ENCODE data around the gene PTGES.
"Not testable (repeated sequence)": the region's sequence is repeated elsewhere in the genome, so short reads cannot be mapped to it uniquely, and the experiment has no call there.

PTGES gene

DNA sequence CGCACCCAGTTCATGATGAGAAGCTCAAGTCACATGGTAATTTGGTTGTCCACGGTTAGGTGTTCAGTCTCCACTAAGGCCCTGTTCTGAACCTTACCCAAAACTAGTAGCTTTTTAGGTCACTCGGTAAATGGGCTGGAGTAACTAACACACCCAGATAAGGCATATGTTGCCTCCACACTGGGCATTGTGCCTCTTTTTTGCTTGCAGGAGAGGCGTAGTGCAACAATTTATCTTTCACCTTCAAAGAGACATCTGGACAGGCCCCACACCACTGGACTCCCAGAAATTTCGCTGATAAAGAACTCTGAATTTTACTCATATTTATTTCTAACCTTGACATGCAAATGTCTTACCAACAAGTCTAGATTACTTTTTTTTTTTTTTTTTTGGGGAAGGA, 16.8 kb upstream of the PTGES start:
- FAIRE-seq: no peak

DNA sequence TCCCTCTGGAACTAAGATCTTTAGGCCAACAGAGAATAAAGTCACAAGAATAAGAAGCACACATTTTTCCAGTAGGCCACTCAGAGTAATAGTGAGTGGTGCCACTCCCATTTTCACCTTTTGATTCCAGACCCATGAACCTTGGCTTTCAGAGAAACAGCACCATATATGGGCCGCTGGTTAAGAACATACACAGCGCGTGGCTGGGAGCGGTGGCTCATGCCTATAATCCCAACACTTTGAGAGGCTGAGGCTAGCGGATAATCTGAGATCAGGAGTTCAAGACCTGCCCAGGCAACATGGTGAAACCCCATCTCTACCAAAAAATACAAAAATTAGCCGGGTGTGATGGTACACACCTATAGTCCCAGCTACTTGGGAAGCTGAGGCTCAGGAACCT, 15.6 kb upstream of the PTGES start:
- no peak for FAIRE-seq

DNA sequence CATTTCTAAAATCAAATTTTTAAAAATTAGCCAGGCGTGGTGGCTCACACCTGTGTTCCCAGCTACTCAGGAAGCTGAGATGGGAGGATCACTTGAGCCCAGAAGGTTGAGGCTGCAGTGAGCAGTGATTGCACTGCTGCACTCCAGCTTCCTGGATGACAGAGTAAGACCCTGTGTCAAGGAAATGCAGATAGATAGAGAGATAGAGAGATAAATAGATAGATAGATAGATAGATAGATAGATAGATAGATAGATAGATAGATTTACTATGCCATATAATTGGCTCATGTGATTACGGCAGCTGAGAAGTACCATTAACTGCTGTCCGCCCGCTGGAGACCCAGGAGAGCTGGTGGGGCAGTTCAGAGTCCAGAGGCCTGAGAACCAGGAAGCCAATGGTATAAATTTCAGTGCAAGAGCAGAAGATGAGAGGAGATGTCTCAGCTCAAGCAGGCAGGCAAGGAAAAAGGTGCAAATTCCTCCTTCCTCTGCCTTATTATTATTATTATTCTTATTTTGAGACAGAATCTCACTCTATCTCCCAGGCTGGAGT, 13.0 kb upstream of the PTGES start:
- FAIRE-seq: no peak

DNA sequence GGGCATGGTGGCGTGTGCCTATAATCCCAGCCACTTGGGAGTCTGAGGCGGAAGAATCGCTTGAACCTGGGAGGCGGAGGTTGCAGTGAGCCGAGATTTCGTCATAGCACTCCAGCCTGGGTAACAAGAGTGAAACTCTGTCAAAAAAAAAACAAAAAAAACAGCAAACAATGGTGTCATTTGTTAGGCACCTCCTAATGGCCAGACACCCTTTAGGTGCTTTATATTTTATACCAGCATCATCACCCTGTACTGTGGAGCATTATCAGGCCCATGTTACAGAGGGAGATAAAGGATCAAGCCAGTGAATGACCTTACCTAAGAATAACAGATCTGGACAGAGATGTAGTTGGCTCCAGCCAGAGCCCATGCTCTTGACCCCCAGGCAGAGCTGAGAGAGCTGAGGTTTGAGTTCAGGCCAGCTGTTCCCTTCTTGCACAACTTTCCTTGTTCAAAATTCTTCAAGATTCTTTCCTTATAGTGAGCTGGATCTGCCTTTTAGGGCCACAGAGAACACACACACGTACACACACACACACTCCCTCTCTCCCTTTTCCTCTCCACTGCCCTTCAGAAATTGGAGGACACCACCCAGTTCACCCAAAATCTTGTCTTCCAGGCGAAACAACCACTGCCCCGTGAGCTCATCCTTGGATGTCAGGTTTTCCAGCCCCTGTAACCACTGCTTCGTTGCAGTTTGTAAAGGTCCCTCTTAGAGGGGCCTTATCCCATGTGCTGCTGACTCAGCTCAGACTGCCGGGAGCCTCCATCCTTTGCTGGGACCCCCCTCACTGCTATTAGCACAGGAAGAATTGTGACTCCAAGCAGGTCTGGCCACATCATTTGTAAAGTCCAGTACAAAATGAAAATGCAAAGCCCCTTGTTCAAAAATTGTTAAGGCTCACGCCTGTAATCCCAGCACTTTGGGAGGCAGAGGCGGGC, 10.4 kb upstream of the PTGES start:
- FAIRE-seq: no peak

DNA sequence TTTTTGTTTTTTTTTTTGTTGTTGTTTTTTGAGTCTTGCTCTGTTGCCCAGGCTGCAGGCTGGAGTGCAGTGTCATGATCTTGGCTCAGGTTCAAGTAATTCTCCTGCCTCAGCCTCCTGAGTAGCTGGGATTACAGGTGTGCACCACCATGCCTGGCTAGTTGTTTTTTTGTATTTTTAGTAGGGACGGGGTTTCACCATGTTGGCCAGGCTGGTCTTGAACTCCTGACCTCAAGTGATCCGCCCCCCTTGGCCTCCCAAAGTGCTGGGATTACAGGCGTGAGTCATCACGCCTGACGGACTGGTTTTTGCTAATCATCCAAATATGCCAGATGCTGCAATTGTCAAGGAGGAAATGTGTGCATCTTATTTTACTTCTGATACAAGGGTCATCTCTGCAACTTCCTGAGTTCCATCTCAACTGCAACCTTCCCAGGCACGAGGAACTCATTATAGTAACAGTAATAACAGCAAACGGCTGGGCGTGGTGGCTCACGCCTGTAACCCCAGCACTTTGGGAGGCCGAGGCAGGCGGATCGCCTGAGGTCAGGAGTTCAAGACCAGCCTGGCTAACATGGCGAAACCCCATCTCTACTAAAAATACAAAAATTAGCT, 9.6 kb upstream of the PTGES start:
- FAIRE-seq: not testable (repeated sequence)

DNA sequence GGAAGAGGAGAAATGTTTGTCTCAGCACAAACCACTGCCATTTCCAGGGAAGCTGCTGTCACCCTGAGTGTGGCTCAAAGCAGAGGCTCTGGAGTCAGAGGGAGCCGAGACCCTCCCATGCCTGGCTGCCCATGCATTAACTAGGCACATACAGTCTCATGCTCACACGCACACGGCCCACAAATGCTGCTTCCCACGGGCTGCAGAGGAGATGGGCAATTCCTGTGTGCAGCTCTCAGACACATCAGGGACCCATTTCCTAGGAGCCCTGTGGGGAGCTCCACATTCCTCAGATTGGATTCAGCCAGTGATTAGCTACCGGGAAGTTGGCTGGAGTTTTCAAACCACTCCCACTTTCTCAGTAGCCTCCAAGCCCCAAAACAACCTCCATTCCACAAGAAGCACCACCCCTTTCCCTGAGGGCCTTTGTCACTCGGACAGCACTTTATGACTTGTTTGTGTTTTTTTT, 9.1 kb upstream of the PTGES start:
- no peak for FAIRE-seq

DNA sequence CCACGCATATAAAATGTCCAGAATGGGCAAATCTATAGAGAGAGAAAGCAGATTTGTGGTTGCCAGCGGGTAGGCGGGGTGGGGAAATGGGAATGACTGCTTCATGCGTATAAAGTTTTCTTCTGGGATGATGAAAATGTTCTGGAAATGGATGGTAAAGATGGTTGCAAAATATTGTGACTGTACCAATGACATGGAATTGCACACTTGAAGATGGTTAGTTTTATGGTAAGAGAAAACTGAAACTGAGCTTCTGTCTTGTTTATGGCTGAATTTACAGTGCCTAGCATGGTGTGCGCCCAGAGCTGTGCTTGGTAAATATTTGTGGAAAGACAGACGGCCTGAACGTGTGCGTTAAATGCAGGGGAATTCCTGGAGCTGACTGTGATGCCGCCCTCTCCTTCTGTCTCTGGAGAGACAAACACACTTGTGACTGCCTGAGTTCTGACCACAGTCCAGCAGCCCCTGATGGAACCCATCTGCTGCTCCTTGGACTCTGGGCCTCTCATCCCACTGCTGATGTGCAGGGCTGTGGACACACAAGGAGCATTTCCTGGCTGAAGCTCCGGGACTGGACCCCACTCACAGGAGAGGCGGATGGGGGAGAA, 8.6 kb upstream of the PTGES start:
- FAIRE-seq: no peak

DNA sequence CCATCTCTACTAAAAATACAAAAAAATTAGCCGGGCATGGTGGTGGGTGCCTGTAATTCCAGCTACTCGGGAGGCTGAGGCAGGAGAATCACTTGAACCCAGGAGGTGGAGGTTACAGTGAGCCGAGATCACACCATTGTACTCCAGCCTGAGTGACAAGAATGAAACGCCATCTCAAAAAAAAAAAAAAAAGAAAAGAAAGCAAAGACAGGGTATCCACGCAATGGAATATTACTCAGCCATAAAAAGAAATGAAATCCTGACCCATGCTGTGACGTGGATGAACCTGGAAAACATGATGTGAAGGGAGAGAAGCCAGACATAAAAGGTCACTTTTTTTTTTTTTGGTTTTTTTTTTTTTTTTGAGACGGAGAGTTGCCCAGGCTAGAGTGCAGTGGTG, 7.9 kb upstream of the PTGES start:
- not testable (repeated sequence) for FAIRE-seq

DNA sequence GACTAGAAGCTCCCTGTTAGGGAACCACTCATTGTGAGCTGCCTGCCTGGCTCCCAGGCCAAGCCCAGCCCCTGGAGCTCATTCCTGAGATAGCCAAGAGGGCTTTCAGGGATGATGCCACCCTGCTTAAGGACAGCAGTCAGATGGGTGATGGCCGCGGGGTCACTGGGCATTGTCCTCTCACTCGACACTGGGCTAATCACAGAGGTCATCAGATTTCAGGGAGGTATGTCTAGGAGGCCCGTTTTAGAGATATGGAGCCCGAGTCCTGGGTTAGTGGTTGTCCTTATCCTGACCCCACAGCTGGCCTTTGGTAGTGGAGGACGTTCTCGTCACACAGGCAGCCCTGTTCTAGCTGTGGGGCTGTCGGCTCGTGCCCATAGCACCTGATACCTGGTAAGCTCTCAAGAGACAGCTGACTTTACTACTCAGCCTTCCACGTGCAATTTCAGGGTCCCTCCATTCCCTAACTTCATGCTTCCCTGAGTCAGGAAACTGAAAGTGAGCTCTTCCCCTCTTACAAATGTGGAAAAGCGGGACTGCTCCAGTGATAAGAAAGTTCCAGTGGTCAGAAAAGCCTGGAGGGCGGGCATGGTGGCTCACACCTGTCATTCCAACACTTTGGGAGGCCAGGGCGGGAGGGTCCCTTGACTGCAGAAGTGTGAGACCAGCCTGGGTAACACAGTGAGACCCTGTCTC, 7.1 kb upstream of the PTGES start:
- FAIRE-seq: no peak

DNA sequence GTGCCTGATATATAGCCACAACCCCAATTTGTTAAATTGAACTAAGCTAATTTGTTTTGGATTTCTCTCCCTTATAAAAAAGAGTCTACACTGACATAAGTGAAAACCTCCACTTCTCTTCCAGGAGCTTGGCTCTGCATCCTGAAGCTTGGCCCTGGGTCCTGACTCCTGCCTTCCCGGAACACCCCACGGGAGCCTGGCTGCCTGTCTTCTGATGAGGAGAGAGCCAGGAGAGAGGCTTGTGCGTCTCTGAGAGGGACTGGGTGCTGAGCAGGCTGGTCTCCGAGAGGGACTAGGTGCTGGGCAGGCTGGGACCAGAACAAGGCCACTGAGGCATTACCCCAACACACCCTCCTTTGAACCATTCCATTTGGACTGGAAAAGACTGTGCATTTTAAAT, 6.5 kb upstream of the PTGES start:
- FAIRE-seq: no peak

DNA sequence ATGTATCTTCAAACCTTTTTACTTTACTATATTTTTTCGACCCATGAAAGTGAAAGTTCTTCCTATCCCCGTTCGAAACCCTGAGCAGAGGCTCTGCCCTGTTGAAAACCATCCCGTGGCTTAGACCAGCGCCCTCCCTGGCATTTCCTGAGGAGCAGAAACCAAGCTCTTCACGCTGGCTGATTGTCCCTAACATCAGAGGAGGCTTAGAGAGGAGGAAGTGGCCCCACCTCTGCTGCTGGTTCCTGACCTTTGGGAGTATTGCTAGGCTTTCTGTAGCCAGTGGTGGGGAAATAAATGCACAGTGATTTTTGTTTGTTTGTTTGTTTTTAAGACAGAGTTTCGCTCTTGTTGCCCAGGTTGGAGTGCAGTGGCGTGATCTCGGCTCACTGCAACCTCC, 4.2 kb upstream of the PTGES start:
- FAIRE-seq: no peak

DNA sequence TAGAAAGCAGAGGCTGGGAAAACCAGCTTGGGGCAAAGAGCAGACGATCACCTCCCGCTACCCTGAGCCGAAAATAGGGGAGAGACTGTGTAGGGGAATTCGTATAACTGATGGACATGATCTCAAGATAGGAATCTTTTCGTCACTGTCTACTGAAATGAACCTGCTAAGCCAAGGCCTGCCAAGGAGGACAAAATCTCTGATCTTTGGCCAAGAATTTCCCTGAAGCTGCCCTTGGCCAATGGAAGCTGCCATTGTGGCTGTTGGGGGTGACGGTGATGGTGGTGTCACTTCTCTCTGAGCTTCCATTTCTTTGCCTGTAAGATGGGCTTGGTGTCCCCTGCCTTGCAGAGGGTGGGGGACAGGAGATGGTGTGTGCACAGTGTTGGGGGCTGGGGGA, 3.3 kb upstream of the PTGES start:
- no peak for FAIRE-seq

DNA sequence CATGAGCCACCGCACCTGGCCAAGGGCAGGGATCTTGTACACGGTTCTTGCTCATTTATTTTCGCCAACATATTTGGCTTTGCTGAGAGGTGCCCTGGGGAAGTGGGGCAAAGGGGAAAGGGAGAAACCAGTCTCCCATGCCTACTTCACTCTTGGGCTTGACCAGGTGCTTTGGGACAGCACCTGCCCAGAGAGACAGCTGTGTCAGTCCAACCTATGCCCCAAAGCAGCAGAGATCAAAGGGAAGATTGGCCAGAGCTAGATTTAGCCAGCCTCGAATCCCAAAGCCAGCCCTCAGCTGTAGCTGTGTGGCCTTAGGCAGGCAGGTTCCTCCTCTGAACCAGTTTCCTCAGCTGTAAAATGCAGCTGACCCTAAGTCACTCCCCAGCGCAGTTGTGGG, 2.3 kb upstream of the PTGES start:
- no peak for FAIRE-seq

DNA sequence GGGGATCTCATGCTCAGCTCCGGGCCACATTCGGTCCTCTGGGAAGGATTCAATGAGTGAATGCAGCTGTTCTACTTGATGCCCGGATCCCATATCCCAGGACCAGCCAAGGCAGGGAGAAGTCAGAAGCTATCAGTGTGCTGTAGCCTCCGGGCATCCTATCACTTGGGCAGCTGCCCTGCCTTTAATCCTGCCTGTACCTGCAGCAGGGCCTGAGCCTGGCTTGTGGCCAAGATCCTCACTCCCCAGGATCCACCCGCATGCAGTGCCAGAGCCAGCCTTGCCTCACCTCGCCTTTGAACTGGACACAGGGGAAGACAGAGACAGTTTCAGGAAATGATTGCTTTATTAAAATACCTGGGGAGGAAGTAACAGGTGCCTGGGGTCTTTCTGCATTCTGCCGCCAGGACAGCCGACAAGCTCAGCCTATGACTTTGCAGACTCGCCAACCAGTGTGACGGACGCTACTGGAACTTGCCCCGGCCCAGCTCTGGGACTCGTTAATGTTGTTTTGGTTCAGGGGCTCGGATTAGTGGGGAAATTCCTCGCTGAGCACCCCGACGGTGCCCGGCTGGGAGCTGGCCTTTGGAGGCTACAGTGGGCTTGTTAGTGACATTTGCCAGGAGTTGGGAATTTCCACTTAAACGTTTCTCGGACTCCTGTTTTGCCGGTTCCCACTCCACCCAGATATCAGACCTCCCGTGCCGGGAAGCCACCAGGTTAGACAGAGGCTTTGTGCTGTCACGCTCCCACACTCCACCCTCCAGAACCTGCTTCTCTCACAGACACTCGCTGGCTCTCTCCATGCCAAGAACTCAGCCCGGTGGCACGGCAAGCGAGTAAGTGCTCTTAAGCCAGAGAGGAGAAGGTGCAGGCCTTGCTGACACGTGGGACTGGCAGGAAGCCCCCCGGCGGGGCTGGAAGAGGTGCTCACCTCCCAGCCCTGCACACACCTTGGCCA, 721 bp downstream of the PTGES start:
- FAIRE-seq: no peak

DNA sequence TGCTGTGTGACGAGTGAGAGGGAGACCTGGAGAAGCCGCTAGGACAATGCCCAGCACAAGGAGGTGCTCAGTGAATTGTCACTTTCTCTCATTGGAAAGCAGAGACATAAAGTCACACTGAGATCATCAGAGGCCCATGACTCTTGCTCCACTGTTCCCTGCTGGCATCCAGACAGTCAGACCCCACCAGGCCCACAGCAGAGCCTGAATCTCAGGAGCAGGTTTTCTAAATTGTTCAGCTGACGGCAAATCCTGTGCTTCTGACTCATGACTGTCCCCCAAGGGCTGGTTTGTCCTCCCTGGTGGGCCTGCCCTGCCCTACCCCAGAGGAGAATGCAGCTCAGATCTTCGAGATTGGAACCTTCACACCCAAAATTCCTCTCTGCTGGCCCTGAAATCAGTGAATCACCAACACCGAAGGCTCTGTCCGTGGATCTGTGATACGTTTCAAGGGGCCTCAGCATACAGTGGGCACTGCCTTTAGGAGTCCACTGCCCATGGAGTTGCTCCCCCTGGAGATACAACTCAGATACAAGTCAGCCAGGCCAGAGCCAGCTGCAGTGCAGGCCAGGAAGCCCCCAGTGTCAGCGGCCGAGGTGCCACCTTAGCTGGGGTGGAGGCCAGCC, 2.7 kb downstream of the PTGES start:
- no peak for FAIRE-seq

DNA sequence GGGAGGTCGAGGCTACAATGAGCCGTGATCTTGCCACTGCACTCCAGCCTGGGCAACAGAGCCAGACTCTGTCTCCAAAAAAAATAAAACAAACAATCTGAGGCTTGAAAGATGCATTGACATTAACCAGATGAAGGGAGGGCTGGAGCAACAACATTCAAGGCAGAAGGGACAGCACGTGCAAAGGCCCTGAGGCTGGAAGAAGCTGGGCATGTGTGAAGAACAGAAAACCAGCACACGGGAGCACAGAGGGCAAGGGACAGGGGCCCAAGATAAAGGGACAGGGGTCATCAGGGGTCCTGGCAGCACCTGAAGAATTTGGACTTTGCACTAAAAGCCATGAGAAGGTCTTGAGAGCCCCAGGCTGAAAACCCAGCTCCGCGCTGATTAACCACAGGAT, 3.3 kb downstream of the PTGES start:
- no peak for FAIRE-seq

DNA sequence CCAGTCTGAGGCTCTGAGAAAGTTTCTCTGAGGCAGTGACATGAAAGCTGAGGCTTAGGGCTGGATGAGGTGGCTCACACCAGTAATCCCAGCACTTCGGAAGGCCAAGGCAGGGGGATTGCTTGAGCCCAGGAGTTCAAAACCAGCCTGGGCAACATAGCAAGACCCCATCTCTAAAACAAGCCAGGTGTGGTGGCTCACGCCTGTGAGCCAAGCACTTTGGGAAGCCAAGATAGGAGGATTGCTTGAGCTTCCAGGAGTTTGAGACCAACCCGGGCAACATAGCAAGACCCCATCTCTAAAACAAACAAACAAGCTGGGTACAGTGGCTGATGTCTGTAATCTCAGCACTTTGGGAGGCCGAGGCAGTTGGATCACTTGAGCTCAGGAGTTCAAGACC, 3.8 kb downstream of the PTGES start:
- FAIRE-seq: not testable (repeated sequence)

DNA sequence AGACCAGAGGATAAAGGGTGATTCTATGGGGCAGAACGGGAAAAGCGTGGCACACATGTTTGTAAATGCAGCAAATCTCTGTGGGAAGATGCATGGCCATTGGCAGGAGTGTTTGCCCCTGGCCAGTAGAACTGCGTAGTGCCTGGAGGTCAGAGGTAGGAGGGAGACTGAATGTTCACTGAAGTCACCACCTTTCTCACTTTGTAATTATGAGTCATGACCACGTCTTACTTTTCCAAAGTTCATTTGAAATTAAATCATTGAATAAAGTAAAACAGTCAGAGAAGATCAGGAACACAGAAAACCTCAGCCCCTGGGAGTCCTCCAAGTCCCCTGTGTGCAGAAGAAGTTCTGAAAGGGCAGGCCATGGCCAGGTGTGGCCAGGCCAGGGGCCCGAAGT, 4.6 kb downstream of the PTGES start:
- no peak for FAIRE-seq

DNA sequence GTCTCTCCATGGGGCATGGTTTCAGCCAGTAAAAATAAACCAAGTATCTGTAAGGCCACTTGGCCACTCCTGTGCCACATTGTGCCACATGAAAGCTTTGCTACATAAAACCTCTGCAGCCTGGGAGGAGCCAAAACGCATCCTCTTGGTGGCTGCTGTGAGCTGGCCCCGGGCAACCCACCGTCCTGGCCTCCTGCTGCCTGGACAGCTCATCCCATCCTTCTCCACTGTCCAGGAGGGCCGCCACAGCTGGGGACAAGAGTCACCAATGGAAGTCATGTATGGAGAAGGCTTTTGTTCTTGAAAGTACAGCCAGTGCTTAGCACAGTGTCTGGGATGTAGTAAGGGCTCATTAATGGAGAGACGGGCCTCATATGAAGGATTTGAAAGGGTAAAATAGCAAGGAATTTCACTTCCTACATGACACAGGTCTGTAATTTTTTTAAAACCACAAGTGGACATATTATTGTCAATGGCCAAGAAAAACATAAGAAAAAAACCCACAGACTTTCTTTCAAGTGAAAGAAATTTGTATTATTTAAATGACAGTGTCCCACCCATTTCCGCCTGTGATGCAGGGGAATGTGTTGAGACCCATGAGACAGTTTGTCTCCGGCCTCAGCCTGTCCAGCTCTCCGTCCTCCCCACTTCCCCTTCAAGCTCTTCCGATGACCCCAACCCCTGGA, 6.6 kb downstream of the PTGES start:
- FAIRE-seq: no peak

DNA sequence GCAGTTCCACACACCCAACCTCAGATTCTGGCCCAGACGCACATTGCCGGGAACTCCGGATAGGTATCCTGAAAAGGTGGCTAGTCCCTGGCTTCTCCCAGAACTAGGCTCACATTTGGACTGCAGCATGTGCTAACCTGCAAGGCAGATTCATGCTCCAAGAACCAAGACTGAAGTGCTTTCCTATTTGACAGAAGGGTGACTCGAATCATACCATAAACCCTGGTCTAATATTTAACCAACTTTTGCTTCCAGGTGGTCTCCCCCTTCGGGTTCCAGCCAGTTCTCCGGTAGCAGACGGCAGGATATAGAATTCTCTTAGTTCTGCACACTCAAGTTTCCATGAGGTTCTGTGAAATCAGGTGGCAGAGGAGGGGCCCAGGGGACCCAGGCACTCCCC, 7.6 kb downstream of the PTGES start:
- no peak for FAIRE-seq

Measured in TTC549 (cell line).